ENCODE results near the gene ZSCAN5B.

GRCh38 chr19:56156768-56157167 lies 40.8 kb downstream of the ZSCAN5B start:
- TF ChIP-seq JUND (IDR thresholded peaks at IDR 0.05; ENCODE audit: low read length) (no peak), CTCF (IDR thresholded peaks at IDR 0.05; ENCODE audit: control extremely low read depth in 1 of 3, insufficient read depth in 1 of 3, low read depth in 1 of 3, low read length in 3 of 3) (no peak), CHD1 (IDR thresholded peaks at IDR 0.05; ENCODE audit: low read depth, low read length) (no peak), EGR1 (IDR thresholded peaks at IDR 0.05; ENCODE audit: borderline replicate concordance, low read depth, low read length) (no peak), NRF1 (IDR thresholded peaks at IDR 0.05; ENCODE audit: low read depth, low read length) (no peak), EP300 (IDR thresholded peaks at IDR 0.05; ENCODE audit: borderline replicate concordance in 1 of 2, low read depth in 2 of 2, low read length in 2 of 2) (no peak), YY1 (IDR thresholded peaks at IDR 0.05; ENCODE audit: low read depth, low read length) (no peak), SP1 (IDR thresholded peaks at IDR 0.05; ENCODE audit: low read depth, low read length) (no peak), POLR2A (IDR thresholded peaks at IDR 0.05; ENCODE audit: control extremely low read depth in 1 of 2, low read depth in 2 of 2, low read length in 2 of 2) (no peak), GTF2F1 (IDR thresholded peaks at IDR 0.05; ENCODE audit: borderline replicate concordance, low read depth, low read length) (no peak), EZH2 (IDR thresholded peaks at IDR 0.05; ENCODE audit: low read depth, low read length, severe bottlenecking) (no peak), KDM1A (IDR thresholded peaks at IDR 0.05; ENCODE audit: borderline replicate concordance, low read length) (no peak), GABPA (IDR thresholded peaks at IDR 0.05; ENCODE audit: borderline replicate concordance, insufficient read depth, low read length) (no peak)

Measured in H1 (cell line).